Coronary artery (tissue), 2 donors: Measurements from ENCODE around the gene C1orf21.

Source experiments
- DNase-seq: peaks from one replicate; pipeline ENCODE4 v3.0.0-alpha.2; 2017; ENCODE audit warnings: low spot score
- H3K27ac ChIP-seq, 2 donors: fragments of 200-600 bp; sonication (generic); one replicate each; pipeline ENCODE4 v1.5.1; 2016 to 2019
- H3K4me3 ChIP-seq: fragments of 200-600 bp; sonication (generic); 2 replicates; pipeline ENCODE4 v1.5.1; 2016; ENCODE audit warnings: mild to moderate bottlenecking, moderate library complexity
- TF ChIP-seq, protein P1 (sequence below): fragments of 200-600 bp; sonication (generic); IDR thresholded peaks from one replicate; pipeline ENCODE4 v1.5.1; 2019; ENCODE audit warnings: antibody characterized with exemption

C1orf21 gene

DNA sequence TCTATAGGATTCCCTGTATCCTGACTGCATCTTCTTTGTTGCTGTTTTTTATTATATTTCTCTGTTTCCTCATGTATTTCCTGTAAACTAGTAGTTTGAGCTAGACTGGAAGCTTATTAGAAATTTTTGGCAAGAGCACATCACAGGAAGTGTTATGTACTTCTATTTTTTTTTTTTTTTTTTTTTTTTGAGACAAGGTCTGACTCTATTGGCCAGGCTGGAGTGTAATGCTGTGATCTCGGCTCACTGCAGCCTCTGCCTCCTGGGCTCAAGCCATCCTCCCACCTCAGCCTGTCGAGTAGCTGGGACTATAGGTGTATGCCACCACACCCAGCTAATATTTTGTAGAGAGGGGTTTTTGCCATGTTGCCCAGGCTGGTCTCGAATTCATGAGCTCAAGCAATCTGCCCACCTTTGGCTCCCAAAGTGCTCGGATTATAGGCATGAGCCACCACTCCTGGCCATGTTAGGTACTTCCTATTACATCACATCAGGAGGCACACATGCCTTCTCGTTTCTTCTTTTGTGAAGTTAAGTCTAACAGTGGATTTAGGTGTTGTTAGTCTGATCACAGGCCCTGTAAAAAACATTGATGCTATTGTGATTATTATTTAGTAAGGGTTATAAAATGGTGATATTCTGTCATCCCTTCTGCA, 12.5 kb downstream of the C1orf21 start:
- TF ChIP-seq, protein P1, sequence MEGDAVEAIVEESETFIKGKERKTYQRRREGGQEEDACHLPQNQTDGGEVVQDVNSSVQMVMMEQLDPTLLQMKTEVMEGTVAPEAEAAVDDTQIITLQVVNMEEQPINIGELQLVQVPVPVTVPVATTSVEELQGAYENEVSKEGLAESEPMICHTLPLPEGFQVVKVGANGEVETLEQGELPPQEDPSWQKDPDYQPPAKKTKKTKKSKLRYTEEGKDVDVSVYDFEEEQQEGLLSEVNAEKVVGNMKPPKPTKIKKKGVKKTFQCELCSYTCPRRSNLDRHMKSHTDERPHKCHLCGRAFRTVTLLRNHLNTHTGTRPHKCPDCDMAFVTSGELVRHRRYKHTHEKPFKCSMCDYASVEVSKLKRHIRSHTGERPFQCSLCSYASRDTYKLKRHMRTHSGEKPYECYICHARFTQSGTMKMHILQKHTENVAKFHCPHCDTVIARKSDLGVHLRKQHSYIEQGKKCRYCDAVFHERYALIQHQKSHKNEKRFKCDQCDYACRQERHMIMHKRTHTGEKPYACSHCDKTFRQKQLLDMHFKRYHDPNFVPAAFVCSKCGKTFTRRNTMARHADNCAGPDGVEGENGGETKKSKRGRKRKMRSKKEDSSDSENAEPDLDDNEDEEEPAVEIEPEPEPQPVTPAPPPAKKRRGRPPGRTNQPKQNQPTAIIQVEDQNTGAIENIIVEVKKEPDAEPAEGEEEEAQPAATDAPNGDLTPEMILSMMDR: no peak
- Histone ChIP-seq H3K4me3 (no peak overlapping the region), H3K27ac (no peak overlapping the region)
- DNase-seq: no peak

DNA sequence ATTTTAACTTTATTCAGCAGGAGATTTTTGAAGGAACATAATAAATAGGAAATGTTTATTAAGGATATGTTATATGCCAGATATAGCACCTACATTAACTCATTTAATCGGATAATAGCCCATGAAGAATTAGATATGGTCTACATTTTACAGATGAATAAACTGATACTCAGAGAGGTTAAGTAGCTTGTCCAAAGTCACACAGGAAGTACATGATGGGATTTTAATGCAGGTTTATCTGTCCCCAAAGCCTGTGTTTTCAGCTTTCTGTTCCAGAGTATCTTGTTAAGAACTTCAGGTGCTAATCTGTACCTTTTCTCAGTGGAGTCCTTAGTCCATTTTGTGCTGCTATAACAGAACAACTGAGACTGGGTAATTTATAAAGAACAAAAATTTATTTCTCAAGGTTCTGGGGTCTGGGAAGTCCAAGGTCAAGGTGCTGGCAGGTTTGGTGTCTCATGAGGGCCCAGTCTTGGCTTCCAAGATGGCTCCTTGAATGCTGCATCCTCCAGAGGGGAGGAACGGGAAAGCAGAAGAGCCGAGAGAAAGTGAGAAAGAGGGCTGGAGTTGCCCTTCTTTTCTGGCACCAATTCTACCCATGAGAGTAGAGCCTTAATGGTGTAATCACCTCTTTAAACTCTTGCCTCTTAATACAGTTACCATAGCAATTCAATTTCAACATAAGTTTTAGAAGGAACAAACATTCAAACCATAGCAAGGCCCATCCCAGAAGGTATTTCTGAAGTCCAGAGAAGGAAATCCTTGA, 17.3 kb downstream of the C1orf21 start:
- TF ChIP-seq, protein P1: no peak
- DNase-seq: no peak
- Histone ChIP-seq H3K4me3 (no peak overlapping the region), H3K27ac (no peak overlapping the region)

DNA sequence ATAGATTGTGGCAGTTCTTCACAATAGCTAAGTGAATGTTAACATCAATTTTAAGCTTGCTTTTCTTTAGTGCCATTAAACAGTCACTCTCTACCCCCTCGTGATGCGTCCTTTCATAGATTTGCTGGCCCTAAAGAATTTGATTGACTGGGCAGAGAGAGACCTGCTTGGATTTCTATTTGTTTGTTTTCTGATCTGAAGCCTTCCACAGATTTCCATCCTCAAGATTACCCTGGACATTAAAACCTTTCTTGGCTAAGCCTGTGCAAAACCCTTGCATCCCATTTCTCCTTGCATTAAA, 17.8 kb downstream of the C1orf21 start:
- DNase-seq: no peak
- H3K4me3 ChIP-seq: no peak overlapping the region
- no peak overlapping the region for H3K27ac ChIP-seq
- TF ChIP-seq, protein P1: no peak

DNA sequence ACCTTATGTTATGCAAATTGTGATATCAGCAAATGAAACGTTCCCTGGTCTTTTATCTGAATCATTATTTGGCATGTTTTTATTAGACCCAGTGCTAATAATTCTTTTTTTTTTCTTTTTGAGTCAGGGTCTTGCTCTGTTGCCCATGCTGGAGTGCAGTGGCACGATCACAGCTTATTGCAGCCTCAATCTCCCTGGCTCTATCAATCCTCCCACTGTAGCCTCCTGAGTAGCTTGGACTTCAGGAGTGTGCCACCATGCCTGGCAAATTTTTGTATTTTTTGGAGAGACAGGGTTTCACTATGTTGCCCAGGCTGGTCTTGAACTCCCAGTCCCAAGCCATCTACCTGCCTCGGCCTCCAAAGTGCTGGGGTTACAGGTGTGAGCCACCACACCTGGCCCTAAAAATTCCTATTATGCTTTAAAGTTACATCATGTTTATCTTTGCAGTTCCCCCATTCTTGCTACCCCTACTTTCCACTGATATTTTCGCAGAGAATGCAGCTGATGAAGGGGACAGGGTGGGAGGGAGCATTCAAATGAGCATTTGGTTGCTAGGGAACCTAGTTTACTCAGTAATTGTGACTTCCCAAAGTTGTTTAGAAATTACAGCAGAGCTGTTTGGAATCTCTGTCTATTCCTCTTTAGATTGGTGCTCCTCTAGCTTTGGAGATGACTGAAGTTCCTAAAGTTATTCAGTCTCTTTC, 18.4 kb downstream of the C1orf21 start:
- TF ChIP-seq, protein P1: no peak
- H3K4me3 ChIP-seq: no peak overlapping the region
- no peak for DNase-seq
- H3K27ac ChIP-seq: no peak overlapping the region

DNA sequence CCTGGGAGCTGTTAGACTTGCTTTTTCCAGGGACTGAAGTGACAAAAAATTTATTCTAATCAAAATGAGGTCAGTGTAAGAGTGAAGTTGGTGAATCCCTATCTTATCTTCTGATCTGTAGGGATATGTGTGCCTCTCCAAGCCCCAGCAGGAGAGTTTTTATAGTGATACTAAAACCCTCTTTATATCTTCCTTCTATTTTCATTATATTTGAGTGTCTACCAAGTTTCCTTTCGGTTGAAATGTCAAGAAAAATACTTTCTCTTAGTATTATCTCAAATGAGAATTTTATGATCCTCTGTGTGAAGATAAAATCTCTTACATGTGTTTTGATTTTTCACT, 18.9 kb downstream of the C1orf21 start:
- TF ChIP-seq, protein P1: no peak
- Histone ChIP-seq H3K4me3 (no peak overlapping the region), H3K27ac (no peak overlapping the region)
- no peak for DNase-seq

DNA sequence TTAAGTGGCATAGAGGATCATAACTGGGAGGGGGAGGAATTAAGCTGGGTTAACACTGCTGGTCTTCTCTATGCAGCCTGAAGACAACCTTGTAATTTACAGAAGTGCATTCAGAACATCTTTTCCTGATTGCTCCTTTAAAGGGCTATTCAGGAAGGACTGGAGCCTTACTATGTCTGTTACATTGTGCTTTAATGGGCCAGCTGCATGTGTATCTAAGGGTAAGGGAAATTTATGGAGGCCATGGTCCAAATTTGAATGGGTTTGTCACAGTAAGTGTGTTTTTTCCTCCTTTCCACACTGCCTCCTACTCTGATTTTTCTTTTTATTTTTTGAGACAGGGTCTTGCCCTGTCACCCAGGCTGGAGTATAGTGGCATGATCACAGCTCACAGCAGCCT, 19.6 kb downstream of the C1orf21 start:
- H3K27ac ChIP-seq: no peak overlapping the region
- H3K4me3 ChIP-seq: no peak overlapping the region
- TF ChIP-seq, protein P1: no peak
- DNase-seq: no peak
